Measurements from ENCODE around the gene FPR3.

GRCh38 chr19:51802775-51803174 is 7.8 kb downstream of the FPR3 start:
- no peak for TF ChIP-seq CTCF (IDR thresholded peaks at IDR 0.05; ENCODE audit: insufficient read depth, low read depth, low read length)
- TF ChIP-seq EZH2 (IDR thresholded peaks at IDR 0.05; ENCODE audit: insufficient read depth, low read length): no peak

Measured in astrocyte (in vitro differentiated cells and primary cell).